C4-2B (cell line): ENCODE measurements around the gene CLEC3A.

ENCODE experiments used
- ZFX ChIP-seq: fragments of 450-650 bp; IDR thresholded peaks from 2 replicates; pipeline ENCODE4 v1.6.1; 2017
- TF ChIP-seq, protein P1 (sequence below): fragments of 450-650 bp; conservative IDR thresholded peaks from 2 replicates; pipeline ENCODE4 v1.5.1; 2017; ENCODE audit warnings: mild to moderate bottlenecking

DNA sequence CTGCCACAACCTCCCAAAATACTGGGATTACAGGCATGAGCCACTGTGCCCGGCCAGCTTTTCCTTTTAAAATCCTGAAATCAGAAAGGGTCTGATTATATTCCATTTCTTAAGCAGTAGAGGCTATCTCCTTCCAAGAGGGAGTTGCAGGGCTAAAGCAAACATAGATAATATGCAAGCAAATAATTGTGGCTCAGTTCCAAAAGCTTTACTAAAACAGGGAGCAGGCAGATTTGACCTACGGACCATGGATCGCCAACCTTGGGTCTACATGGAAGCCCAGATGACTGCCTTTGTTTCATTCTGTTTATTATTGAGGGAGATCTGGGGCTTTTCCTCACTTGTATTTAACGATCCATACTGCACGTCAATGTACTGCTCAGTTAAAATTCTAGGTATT lies 38.5 kb downstream of the CLEC3A start:
- TF ChIP-seq, protein P1, sequence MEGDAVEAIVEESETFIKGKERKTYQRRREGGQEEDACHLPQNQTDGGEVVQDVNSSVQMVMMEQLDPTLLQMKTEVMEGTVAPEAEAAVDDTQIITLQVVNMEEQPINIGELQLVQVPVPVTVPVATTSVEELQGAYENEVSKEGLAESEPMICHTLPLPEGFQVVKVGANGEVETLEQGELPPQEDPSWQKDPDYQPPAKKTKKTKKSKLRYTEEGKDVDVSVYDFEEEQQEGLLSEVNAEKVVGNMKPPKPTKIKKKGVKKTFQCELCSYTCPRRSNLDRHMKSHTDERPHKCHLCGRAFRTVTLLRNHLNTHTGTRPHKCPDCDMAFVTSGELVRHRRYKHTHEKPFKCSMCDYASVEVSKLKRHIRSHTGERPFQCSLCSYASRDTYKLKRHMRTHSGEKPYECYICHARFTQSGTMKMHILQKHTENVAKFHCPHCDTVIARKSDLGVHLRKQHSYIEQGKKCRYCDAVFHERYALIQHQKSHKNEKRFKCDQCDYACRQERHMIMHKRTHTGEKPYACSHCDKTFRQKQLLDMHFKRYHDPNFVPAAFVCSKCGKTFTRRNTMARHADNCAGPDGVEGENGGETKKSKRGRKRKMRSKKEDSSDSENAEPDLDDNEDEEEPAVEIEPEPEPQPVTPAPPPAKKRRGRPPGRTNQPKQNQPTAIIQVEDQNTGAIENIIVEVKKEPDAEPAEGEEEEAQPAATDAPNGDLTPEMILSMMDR, result no peak
- TF ChIP-seq ZFX, result no peak
